BLaER1 (cell line): ENCODE measurements around the gene TMEM132E.

Experiments used
- H3K27ac ChIP-seq: shearing (Covaris generic); formaldehyde crosslinking; 2 replicates; pipeline ENCODE4 v1.8.1; 2022
- H3K27me3 ChIP-seq: shearing (Covaris generic); formaldehyde crosslinking; 2 replicates; pipeline ENCODE4 v1.8.1; 2022
- H3K36me3 ChIP-seq: shearing (Covaris generic); formaldehyde crosslinking; 2 replicates; pipeline ENCODE4 v1.8.1; 2022
- H3K4me1 ChIP-seq: shearing (Covaris generic); formaldehyde crosslinking; 2 replicates; pipeline ENCODE4 v1.8.1; 2022
- H3K4me2 ChIP-seq: shearing (Covaris generic); formaldehyde crosslinking; 2 replicates; pipeline ENCODE4 v1.8.1; 2022
- H3K4me3 ChIP-seq: shearing (Covaris generic); formaldehyde crosslinking; 2 replicates; pipeline ENCODE4 v1.8.1; 2022
- H3K9ac ChIP-seq: shearing (Covaris generic); formaldehyde crosslinking; 2 replicates; pipeline ENCODE4 v1.8.1; 2022
- H3K9me3 ChIP-seq: shearing (Covaris generic); formaldehyde crosslinking; 2 replicates; pipeline ENCODE4 v1.8.1; 2022
- H4K20me1 ChIP-seq: shearing (Covaris generic); formaldehyde crosslinking; 2 replicates; pipeline ENCODE4 v1.8.1; 2022
- Cebpa-rat ChIP-seq: shearing (Covaris generic); IDR thresholded peaks from 2 replicates; pipeline ENCODE4 v1.8.1; 2022

Gene TMEM132E

DNA sequence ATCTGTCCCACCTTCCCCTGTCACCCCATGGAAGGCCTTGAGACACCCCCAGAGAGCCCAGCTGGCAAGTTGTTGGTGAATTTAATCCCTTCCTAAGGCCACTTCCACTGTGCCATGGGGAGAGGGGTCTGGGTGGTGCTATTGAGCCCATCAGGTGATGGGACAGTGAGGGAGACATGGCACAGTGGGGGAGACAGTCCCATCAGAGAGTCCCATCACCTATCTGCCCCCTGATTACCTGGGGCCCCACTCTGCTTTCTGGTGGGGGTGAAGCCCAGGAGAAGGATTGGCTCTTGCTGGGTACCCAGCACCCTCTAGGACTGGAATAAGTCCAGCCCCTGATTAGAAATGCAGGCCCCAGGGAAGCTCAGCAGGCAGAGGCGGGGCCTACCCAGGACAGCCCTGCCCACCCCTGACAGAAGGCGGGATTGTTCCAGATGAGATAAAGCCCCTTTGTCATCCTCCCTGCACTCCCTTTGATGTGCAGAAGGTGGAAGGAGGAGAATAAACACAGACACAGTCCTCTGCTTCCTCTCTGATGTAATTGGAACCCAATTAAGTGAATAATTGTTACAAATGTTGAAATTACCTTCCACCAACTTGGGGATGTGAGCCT, 18.9 kb downstream of the TMEM132E start:
- no peak overlapping the region for H3K9ac ChIP-seq
- no peak overlapping the region for H3K4me3 ChIP-seq
- no peak overlapping the region for H3K27ac ChIP-seq
- no peaks in the 10 kb centered on the region for H3K27me3 ChIP-seq
- no peaks in the 10 kb centered on the region for H3K36me3 ChIP-seq
- H3K4me1 ChIP-seq = peaks cover 25% of the 10 kb centered on the region
- no peak for TF ChIP-seq Cebpa-rat
- H3K9me3 ChIP-seq = no peaks in the 10 kb centered on the region
- no peak overlapping the region for H3K4me2 ChIP-seq
- H4K20me1 ChIP-seq = no peaks in the 10 kb centered on the region

DNA sequence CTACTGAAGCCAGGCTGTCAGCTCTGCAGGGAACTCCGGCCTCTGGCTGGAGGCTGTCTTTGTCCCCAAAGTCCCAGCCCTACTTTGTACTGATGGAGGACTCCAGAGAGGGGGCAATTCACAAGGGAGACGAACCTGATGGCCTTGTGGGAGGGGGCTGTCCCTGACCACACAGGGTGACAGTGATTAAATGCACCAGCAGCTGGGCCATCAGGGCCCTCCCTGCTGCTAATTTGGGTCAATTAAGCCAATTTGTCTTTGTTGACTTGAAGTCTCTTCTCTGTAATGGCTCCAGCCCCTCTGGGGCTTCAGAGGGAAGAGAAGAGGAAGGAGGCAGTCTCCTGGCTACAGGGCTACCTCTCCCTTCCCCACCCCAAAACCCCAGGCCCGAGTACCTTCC, 22.0 kb downstream of the TMEM132E start:
- Histone ChIP-seq H3K27me3 (no peaks in the 10 kb centered on the region), H3K9me3 (no peaks in the 10 kb centered on the region), H3K4me1 (peaks cover 22% of the 10 kb centered on the region), H3K4me3 (no peak overlapping the region), H4K20me1 (no peaks in the 10 kb centered on the region), H3K9ac (no peak overlapping the region), H3K4me2 (no peak overlapping the region), H3K36me3 (no peaks in the 10 kb centered on the region), H3K27ac (no peak overlapping the region)
- no peak for TF ChIP-seq Cebpa-rat

DNA sequence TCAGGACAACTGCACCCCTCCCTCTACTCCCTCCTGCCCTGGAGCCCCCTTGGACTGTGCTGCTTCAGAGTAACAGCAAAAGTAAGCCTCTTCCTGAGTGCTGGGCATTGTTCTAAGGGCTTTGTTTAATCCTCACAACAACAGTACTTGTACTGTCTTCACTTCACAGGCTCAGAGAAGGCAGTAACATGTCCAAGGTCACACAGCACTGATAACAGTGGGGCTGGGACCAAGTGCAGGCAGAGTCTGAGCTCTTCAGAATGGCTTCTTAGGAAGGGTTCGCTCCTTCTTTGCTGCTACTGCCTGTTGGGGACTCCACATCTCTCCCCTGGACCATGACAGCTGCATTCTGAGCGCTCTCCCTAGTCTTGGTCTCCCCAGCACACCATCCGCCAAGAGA, 24.6 kb downstream of the TMEM132E start:
- H3K27me3 ChIP-seq = no peaks in the 10 kb centered on the region
- peaks cover 6% of the 10 kb centered on the region; the same call in 1 of the 2 replicates for H3K4me1 ChIP-seq

GRCh38 chr17:34606763-34607162, 27.4 kb downstream of the TMEM132E start:
- TF ChIP-seq Cebpa-rat = no peak
- Histone ChIP-seq H3K4me2 (no peak overlapping the region), H4K20me1 (no peaks in the 10 kb centered on the region), H3K9me3 (no peaks in the 10 kb centered on the region), H3K9ac (no peak overlapping the region), H3K27ac (no peak overlapping the region), H3K4me1 (peaks cover 2% of the 10 kb centered on the region; the same call in 1 of the 2 replicates), H3K36me3 (no peaks in the 10 kb centered on the region), H3K27me3 (no peaks in the 10 kb centered on the region), H3K4me3 (no peak overlapping the region)

More for the DNA sequence above, 24.6 kb downstream of the TMEM132E start:
- no peak overlapping the region for H3K4me2 ChIP-seq
- H3K27ac ChIP-seq = no peak overlapping the region
- H3K9me3 ChIP-seq = no peaks in the 10 kb centered on the region
- no peak overlapping the region for H3K9ac ChIP-seq
- no peak overlapping the region for H3K4me3 ChIP-seq
- no peaks in the 10 kb centered on the region for H3K36me3 ChIP-seq
- TF ChIP-seq Cebpa-rat = no peak
- no peaks in the 10 kb centered on the region for H4K20me1 ChIP-seq

- 0 out of 2 replicates have a peak, but pooled peaks cover 6% of the 10 kb centered on the region for H3K4me1 ChIP-seq
- no peaks in the 10 kb centered on the region for H3K27me3 ChIP-seq
- no peaks in the 10 kb centered on the region for H3K9me3 ChIP-seq
- TF ChIP-seq Cebpa-rat = no peak
- H3K9ac ChIP-seq = no peak overlapping the region
- no peak overlapping the region for H3K27ac ChIP-seq
- no peaks in the 10 kb centered on the region for H4K20me1 ChIP-seq
- H3K4me3 ChIP-seq = no peak overlapping the region
- no peak overlapping the region for H3K4me2 ChIP-seq
- no peaks in the 10 kb centered on the region for H3K36me3 ChIP-seq
These were observed 28.5 kb downstream of the TMEM132E start for GRCh38 chr17:34607917-34608316.

DNA sequence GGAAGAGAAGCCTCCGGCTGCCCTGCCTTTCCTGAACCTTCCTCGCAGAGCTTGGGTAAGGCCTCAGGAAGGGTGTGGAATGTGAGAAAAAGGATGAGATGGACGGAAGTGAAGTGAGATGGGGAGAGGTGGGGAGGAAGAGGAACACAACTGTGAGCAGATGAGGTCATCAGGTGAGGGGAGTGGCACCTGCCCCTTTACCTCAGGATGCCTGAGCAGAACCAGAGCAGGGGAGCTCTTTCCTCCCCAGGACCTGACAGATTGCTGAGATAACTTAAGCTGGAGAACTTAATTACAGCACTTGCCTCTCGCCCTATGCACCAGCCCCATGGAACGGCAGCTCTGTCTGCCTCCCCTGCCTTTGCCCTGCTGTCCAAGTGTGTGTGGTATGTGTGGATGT, 29.8 kb downstream of the TMEM132E start:
- TF ChIP-seq Cebpa-rat = no peak
- Histone ChIP-seq H3K4me3 (no peak overlapping the region), H3K36me3 (no peaks in the 10 kb centered on the region), H3K27ac (no peak overlapping the region), H4K20me1 (no peaks in the 10 kb centered on the region), H3K4me1 (peaks cover 16% of the 10 kb centered on the region), H3K4me2 (no peak overlapping the region), H3K9ac (no peak overlapping the region), H3K9me3 (no peaks in the 10 kb centered on the region), H3K27me3 (no peaks in the 10 kb centered on the region)

GRCh38 chr17:34610039-34610438, 30.7 kb downstream of the TMEM132E start:
- no peaks in the 10 kb centered on the region for H4K20me1 ChIP-seq
- no peak overlapping the region for H3K4me3 ChIP-seq
- no peaks in the 10 kb centered on the region for H3K27me3 ChIP-seq
- TF ChIP-seq Cebpa-rat = no peak
- no peaks in the 10 kb centered on the region for H3K36me3 ChIP-seq
- peaks cover 24% of the 10 kb centered on the region for H3K4me1 ChIP-seq
- no peak overlapping the region for H3K4me2 ChIP-seq
- H3K9ac ChIP-seq = no peak overlapping the region
- no peaks in the 10 kb centered on the region for H3K9me3 ChIP-seq
- H3K27ac ChIP-seq = no peak overlapping the region

GRCh38 chr17:34610506-34610905, 31.1 kb downstream of the TMEM132E start:
- no peaks in the 10 kb centered on the region for H3K27me3 ChIP-seq

DNA sequence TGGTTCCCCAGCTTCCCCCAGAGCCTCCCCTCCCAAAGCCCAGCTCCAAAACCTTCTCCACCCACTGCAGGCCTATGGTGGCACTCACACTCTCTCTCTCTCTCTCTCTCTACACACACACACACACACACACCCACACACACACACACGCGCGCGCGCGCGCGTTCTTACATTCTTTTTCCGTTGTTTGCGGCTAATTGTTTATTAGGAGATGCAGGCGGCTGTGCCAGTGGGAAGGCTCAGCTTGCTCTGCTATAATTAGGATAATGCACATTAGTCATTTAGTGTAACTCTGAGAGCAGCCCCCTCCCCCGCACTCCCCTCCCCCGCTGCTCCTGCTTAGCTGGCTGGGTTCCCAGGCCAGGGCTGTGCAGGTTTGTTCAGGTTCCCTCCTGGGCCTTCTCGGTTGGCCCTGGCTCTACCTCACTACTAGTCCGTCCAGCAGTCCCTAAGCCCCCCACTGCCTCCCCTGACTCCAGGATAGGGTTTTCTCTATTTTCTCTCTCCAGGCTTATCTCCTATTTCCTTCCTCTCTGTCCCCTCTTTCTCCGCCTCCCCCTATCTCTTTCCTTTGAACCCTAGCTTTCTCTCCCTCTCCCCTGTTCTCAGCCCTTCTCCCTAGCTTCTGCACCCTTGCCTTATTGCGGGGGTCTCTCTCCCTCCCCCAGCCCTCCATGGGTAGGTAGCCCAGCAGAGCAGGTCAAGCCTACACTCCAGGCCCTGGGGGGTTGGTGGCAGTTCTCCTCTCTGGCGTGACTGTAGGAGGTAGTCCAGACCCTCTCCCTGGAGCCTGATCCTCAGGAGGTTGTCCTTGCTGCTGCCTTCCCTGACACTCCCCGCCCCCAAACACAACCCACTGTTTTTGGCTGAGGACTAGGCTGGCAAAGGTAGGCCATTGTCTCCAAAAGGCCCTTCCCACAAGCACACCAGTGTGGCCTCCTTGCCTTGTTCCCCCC, 34.0 kb downstream of the TMEM132E start:
- H3K36me3 ChIP-seq = no peaks in the 10 kb centered on the region
- no peak overlapping the region for H3K4me3 ChIP-seq
- TF ChIP-seq Cebpa-rat = no peak
- H3K27me3 ChIP-seq = no peaks in the 10 kb centered on the region
- H3K4me2 ChIP-seq = peak overlapping the region; percentile 48
- no peaks in the 10 kb centered on the region for H3K9me3 ChIP-seq
- peaks cover 46% of the 10 kb centered on the region for H3K4me1 ChIP-seq
- no peak overlapping the region for H3K9ac ChIP-seq
- no peaks in the 10 kb centered on the region for H4K20me1 ChIP-seq
- 0 out of 2 replicates have a peak overlapping the region, but pooled peaks have one; percentile 41 for H3K27ac ChIP-seq

More at GRCh38 chr17:34610506-34610905, 31.1 kb downstream of the TMEM132E start:
- H3K36me3 ChIP-seq = no peaks in the 10 kb centered on the region
- H3K27ac ChIP-seq = no peak overlapping the region
- H3K4me3 ChIP-seq = no peak overlapping the region
- no peak overlapping the region for H3K4me2 ChIP-seq
- H3K9ac ChIP-seq = no peak overlapping the region
- H4K20me1 ChIP-seq = no peaks in the 10 kb centered on the region
- no peaks in the 10 kb centered on the region for H3K9me3 ChIP-seq
- TF ChIP-seq Cebpa-rat = no peak
- H3K4me1 ChIP-seq = peaks cover 29% of the 10 kb centered on the region

- Histone ChIP-seq H3K4me2 (peak overlapping the region; percentile 80), H3K4me1 (peaks cover 46% of the 10 kb centered on the region), H3K36me3 (no peaks in the 10 kb centered on the region), H3K9ac (no peak overlapping the region), H3K27ac (peak overlapping the region; percentile 37; the same call in 1 of the 2 replicates), H3K4me3 (no peak overlapping the region), H4K20me1 (no peaks in the 10 kb centered on the region), H3K9me3 (no peaks in the 10 kb centered on the region), H3K27me3 (no peaks in the 10 kb centered on the region)
- no peak for TF ChIP-seq Cebpa-rat
These were observed 35.3 kb downstream of the TMEM132E start for GRCh38 chr17:34614698-34615097.
